PC-3 (cell line): ENCODE results near the gene STAC2.

Experiments
- CTCF ChIP-seq: fragments of 300-600 bp; sonication (generic); conservative IDR thresholded peaks from 2 replicates; pipeline ENCODE4 v1.5.1; 2017; ENCODE audit warnings: antibody characterized with exemption, low read depth, mild to moderate bottlenecking, low read length
- EZH2 ChIP-seq: fragments of 300-600 bp; sonication (generic); IDR thresholded peaks from one replicate; pipeline ENCODE4 v1.6.1; 2017; ENCODE audit warnings: antibody characterized with exemption, mild to moderate bottlenecking, low read length; ENCODE audit not compliant: unreplicated experiment
- EZH2phosphoT487 ChIP-seq: fragments of 300-600 bp; sonication (generic); IDR thresholded peaks from 2 replicates; pipeline ENCODE4 v1.6.1; 2018; ENCODE audit warnings: mild to moderate bottlenecking, antibody characterized with exemption, low read length, borderline replicate concordance

DNA sequence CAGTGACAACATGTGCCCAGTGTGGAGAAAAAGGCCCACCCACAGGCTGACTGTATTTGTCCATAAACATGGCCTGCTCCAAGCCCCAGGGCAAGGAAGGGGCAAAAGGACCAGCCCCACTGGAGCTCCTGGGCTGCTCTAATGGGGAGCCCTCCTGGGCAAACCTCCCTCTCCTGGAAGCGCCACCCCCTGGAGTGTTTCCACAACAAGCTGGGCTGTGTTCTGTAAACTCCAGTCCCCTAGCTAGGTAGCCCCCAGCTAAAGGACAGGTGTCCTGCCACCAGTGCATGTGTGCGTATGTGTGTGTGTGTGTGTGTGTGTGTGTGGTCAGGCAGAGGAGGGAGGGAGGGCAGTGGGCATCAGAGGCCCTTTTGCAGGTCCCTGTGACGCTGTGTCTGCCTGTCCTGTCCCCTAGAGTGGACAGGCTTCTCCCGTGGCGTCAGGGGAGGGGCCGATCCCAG lies 11.3 kb upstream of the STAC2 start:
- TF ChIP-seq CTCF (no peak), EZH2phosphoT487 (no peak), EZH2 (no peak)
